Brain microvascular endothelial cell (primary cell): ENCODE results near the gene DPYSL5.

Experiments
- DNase-seq: peaks from one replicate; pipeline ENCODE4 v3.0.0-alpha.2; 2020
- H3K27ac ChIP-seq: fragments of 250-450 bp; sonication (Bioruptor Pico); 2 replicates; pipeline ENCODE4 v1.5.1; 2020; ENCODE audit warnings: mild to moderate bottlenecking, moderate library complexity
- H3K27me3 ChIP-seq: fragments of 250-450 bp; sonication (Bioruptor Pico); replicated peaks from 2 replicates; pipeline ENCODE4 v1.5.1; 2020; ENCODE audit warnings: mild to moderate bottlenecking
- H3K36me3 ChIP-seq: fragments of 250-450 bp; sonication (Bioruptor Pico); replicated peaks from 2 replicates; pipeline ENCODE4 v1.5.1; 2020; ENCODE audit warnings: mild to moderate bottlenecking
- H3K4me3 ChIP-seq: 2 replicates; pipeline ENCODE4 v1.5.1; 2011; ENCODE audit warnings: low read depth, mild to moderate bottlenecking, control low read depth, low read length, moderate library complexity
- in situ Hi-C: cut with HindIII; loops from 2 replicates; pipeline ENCODE4 v1.10.0; 2017; ENCODE audit warnings: low sequenced_read_pairs, low pct_ligation_motif_present
- TF ChIP-seq, protein P1 (sequence below): IDR thresholded peaks from 2 replicates; pipeline ENCODE4 v1.5.1; 2011; ENCODE audit warnings: low read depth, mild to moderate bottlenecking, moderate library complexity, low read length, control low read depth, inconsistent platforms; ENCODE audit errors: missing control alignments

Gene DPYSL5

DNA sequence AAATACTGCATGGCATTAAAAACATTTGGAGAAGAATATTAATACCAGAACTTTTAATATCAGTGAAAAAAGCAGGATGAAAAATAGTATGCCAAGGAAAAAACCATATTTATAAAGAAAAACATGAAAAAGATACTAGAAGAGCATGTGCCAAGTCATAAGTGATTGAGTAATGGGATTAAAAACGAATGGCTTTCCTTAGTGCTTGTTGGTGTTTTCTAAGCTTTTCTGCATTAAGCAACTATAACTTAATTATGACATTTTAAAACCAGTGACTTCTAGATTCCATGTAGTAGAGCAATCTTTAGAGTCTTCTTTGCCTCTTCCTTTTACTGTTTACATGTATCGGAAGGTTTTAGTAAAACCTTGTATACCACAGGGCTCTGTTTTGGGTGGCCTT, 129.1 kb downstream of the DPYSL5 start:
- TF ChIP-seq, protein P1, sequence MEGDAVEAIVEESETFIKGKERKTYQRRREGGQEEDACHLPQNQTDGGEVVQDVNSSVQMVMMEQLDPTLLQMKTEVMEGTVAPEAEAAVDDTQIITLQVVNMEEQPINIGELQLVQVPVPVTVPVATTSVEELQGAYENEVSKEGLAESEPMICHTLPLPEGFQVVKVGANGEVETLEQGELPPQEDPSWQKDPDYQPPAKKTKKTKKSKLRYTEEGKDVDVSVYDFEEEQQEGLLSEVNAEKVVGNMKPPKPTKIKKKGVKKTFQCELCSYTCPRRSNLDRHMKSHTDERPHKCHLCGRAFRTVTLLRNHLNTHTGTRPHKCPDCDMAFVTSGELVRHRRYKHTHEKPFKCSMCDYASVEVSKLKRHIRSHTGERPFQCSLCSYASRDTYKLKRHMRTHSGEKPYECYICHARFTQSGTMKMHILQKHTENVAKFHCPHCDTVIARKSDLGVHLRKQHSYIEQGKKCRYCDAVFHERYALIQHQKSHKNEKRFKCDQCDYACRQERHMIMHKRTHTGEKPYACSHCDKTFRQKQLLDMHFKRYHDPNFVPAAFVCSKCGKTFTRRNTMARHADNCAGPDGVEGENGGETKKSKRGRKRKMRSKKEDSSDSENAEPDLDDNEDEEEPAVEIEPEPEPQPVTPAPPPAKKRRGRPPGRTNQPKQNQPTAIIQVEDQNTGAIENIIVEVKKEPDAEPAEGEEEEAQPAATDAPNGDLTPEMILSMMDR = no peak
- no peak overlapping the region for H3K4me3 ChIP-seq

DNA sequence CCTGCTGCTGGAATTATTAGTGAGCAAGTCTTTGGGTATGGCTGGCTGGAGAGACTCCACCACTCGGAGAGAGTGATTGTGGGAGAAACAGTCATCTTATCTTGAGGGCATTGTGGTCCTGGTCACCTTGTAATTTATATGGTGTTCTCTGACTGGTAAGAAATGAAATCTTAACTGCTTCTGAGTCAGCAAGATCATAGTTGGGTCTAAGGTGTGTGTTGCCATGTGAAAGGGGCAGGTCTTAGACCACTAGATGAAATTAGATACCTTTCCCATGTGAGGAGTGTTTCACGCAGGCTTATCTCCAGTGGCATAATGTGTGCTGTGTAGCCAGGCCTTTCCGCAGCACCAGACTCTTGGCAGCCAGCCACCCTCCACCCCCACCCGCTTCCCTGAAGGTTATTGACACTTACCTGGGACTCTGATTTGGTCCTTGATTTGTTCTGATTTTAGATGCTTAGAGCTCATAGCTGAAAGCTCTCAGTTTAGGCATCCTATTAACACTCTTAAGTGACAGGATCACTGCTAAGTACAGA, 130.2 kb downstream of the DPYSL5 start:
- TF ChIP-seq, protein P1 = no peak
- H3K27ac ChIP-seq = no peak overlapping the region
- DNase-seq = no peak
- H3K4me3 ChIP-seq = no peak overlapping the region
- no peaks in the 10 kb centered on the region for H3K36me3 ChIP-seq
- no peaks in the 10 kb centered on the region for H3K27me3 ChIP-seq
- in situ Hi-C loops = no loop called here

More for the DNA sequence above, 129.1 kb downstream of the DPYSL5 start:
- peaks cover 3% of the 10 kb centered on the region for H3K27me3 ChIP-seq
- no peak for DNase-seq
- no peaks in the 10 kb centered on the region for H3K36me3 ChIP-seq
- in situ Hi-C loops = no loop called here
- no peak overlapping the region for H3K27ac ChIP-seq

DNA sequence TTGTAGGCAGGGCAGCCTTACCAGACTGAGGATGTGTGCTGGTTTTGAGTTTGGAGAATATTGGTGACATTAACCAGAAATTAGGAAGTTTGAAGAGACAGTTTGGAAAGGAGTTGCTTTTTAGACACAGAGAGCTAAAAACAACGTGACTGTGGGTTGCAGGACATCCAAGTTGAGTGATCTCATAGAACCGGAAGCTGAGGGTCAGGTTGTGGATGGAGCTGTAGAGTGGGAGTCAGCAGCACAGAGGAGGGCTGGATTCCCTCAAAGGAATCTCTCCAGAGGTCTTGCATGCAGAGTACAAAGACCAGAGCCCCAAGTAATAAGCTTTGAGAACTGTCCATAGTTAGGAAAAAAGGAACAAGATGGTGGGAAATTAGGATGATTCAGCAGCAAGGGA, 131.8 kb downstream of the DPYSL5 start:
- in situ Hi-C loops = no loop called here
- Histone ChIP-seq H3K27ac (no peak overlapping the region), H3K4me3 (no peak overlapping the region), H3K27me3 (peaks cover under 1% of the 10 kb centered on the region), H3K36me3 (no peaks in the 10 kb centered on the region)
- TF ChIP-seq, protein P1 = no peak
- no peak for DNase-seq

DNA sequence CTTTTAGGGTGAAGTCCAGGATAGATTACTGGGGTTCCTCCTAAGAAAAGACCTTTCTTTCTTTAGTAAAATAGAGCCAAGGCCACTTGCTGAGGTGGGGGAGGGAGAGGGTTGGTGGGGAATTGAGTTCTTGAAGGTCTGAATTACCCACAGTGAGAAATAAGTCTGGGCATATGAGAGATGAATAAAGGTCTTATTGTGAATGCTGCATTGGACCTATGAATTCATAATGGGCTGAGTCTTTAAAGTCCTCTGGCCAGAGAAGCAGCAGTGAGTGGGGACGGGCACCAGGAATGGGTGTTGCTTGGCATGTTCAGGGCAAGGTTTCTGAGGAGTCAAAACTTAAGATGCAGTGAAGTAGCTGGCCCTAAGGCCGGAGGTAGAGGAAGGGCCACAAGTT, 133.0 kb downstream of the DPYSL5 start:
- Histone ChIP-seq H3K36me3 (no peaks in the 10 kb centered on the region), H3K27me3 (peaks cover 3% of the 10 kb centered on the region), H3K4me3 (no peak overlapping the region), H3K27ac (no peak overlapping the region)
- in situ Hi-C loops = no loop called here
- TF ChIP-seq, protein P1 = no peak
- DNase-seq = no peak

DNA sequence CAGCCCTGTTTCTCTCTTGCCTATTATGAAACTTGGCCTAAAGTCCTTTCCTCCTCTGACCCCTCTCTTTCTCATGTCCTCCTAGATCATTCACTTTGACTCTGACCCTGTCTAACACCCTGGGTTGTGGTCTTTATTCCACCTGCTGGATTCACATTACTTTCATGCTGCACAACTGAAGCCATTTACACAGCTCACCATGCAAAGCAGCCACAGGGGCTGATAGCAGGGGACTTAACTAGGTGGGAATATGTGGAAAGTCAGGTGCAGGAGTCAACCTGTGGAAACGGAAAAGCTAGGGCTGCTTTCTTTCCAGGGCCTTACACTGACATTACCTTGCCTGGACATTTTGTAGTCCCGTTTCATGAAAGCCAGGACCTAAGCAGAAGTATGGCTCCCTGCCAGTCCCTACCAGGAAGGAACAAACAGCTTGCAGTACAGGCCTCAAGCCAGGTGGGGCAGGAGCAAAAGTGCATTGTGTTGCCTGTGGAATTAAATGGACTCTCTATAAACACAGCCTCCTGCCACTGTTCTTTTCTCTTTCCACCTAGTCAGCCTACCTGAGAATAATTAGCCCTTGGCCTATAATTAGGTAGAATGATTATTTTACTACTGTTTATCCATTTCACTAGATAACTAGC, 134.3 kb downstream of the DPYSL5 start:
- no peak overlapping the region for H3K27ac ChIP-seq
- no peak overlapping the region for H3K4me3 ChIP-seq
- DNase-seq = peak; percentile 22
- H3K27me3 ChIP-seq = peaks cover 3% of the 10 kb centered on the region
- H3K36me3 ChIP-seq = no peaks in the 10 kb centered on the region
- TF ChIP-seq, protein P1 = peak; percentile 54
- in situ Hi-C loops = no loop called here

DNA sequence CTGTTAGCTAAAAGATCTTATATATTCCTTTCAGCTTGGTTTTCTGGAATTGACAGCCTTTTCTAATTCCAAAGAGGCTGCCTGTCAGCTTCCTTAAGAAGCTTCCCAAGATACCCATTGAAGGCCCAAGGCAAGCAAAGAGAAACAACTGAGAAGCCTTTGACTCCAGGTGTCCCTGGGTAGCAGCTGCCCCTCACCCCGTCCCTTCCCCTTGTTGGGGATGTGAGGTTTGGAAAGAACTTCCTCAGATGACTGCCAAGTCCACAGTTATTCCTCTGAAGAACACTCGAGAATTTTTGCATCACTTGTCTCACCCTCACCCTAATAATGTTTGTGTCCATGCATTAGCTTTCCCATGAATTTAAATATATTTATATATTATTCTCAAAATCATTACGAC, 135.8 kb downstream of the DPYSL5 start:
- Histone ChIP-seq H3K27me3 (peaks cover 3% of the 10 kb centered on the region), H3K4me3 (no peak overlapping the region), H3K27ac (no peak overlapping the region), H3K36me3 (no peaks in the 10 kb centered on the region)
- TF ChIP-seq, protein P1 = no peak
- no peak for DNase-seq
- in situ Hi-C loops = no loop called here
